ENCODE measurements around the gene TRAFD1.

Gene TRAFD1

GRCh38 chr12:112159146-112159541 lies 33.8 kb downstream of the TRAFD1 start:
- no peak for DNase-seq

GRCh38 chr12:112160611-112161010 lies 35.3 kb downstream of the TRAFD1 start:
- no peak for DNase-seq

GRCh38 chr12:112161711-112162110 lies 36.4 kb downstream of the TRAFD1 start:
- DNase-seq, result no peak

- DNase-seq, result no peak
These were observed 37.0 kb downstream of the TRAFD1 start for GRCh38 chr12:112162241-112162790.

GRCh38 chr12:112163056-112163455 lies 37.7 kb downstream of the TRAFD1 start:
- no peak for DNase-seq

GRCh38 chr12:112163471-112163991 lies 38.2 kb downstream of the TRAFD1 start:
- no peak for DNase-seq

- no peak for DNase-seq
These were observed 38.8 kb downstream of the TRAFD1 start for GRCh38 chr12:112164011-112164660.

GRCh38 chr12:112165624-112166023 lies 40.3 kb downstream of the TRAFD1 start:
- DNase-seq, result no peak

- DNase-seq, result no peak
These were observed 41.0 kb downstream of the TRAFD1 start for GRCh38 chr12:112166051-112167015.

- no peak for DNase-seq
These were observed 41.7 kb downstream of the TRAFD1 start for GRCh38 chr12:112167031-112167461.

- no peak for DNase-seq
These were observed 42.6 kb downstream of the TRAFD1 start for GRCh38 chr12:112167718-112168525.

GRCh38 chr12:112168561-112168971 lies 43.2 kb downstream of the TRAFD1 start:
- DNase-seq, result no peak

- no peak for DNase-seq
These were observed 44.0 kb downstream of the TRAFD1 start for GRCh38 chr12:112169161-112169872.

GRCh38 chr12:112169966-112170365 lies 44.6 kb downstream of the TRAFD1 start:
- no peak for DNase-seq

- peak; percentile 34 for DNase-seq
These were observed 45.0 kb downstream of the TRAFD1 start for GRCh38 chr12:112170376-112170775.

- DNase-seq, result no peak
These were observed 45.7 kb downstream of the TRAFD1 start for GRCh38 chr12:112170971-112171596.

- no peak for DNase-seq
These were observed 47.4 kb downstream of the TRAFD1 start for GRCh38 chr12:112172556-112173324.

GRCh38 chr12:112175361-112176155 lies 50.2 kb downstream of the TRAFD1 start:
- no peak for DNase-seq

- DNase-seq, result no peak
These were observed 51.1 kb downstream of the TRAFD1 start for GRCh38 chr12:112176321-112177010.

Data from NCI-H82 (cell line).